ENCODE results near the gene NSD1. TPM values are rescaled to one million over a fixed set of nuclear protein-coding genes. Genes with fewer than 3 reads are reported as not detected.

The NSD1 gene
- total RNA-seq, 1 donor from 2014 or later = 45.4 TPM

GRCh38 chr5:177332031-177332895 is 198.7 kb downstream of the NSD1 start:
- Histone ChIP-seq H3K27ac (no peak overlapping the region), H3K4me1 (peaks cover 5% of the 10 kb centered on the region), H3K9me3 (no peaks in the 10 kb centered on the region), H3K27me3 (no peaks in the 10 kb centered on the region), H3K4me3 (no peak overlapping the region), H3K36me3 (peaks cover 6 to 72% of the 10 kb centered on the region in 2 donors)
- DNase-seq (ENCODE audit: extremely low spot score in 2 of 2) = no peak
- intact Hi-C loops (cut with DNase I) = no loop called here
- TF ChIP-seq, protein P1, sequence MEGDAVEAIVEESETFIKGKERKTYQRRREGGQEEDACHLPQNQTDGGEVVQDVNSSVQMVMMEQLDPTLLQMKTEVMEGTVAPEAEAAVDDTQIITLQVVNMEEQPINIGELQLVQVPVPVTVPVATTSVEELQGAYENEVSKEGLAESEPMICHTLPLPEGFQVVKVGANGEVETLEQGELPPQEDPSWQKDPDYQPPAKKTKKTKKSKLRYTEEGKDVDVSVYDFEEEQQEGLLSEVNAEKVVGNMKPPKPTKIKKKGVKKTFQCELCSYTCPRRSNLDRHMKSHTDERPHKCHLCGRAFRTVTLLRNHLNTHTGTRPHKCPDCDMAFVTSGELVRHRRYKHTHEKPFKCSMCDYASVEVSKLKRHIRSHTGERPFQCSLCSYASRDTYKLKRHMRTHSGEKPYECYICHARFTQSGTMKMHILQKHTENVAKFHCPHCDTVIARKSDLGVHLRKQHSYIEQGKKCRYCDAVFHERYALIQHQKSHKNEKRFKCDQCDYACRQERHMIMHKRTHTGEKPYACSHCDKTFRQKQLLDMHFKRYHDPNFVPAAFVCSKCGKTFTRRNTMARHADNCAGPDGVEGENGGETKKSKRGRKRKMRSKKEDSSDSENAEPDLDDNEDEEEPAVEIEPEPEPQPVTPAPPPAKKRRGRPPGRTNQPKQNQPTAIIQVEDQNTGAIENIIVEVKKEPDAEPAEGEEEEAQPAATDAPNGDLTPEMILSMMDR (IDR thresholded peaks at IDR 0.05) = no peak
- TF ChIP-seq POLR2AphosphoS5 (IDR thresholded peaks at IDR 0.05; ENCODE audit: insufficient read depth in 1 of 2, low read depth in 1 of 2) (no peak), POLR2A (IDR thresholded peaks at IDR 0.05) (no peak)

DNA sequence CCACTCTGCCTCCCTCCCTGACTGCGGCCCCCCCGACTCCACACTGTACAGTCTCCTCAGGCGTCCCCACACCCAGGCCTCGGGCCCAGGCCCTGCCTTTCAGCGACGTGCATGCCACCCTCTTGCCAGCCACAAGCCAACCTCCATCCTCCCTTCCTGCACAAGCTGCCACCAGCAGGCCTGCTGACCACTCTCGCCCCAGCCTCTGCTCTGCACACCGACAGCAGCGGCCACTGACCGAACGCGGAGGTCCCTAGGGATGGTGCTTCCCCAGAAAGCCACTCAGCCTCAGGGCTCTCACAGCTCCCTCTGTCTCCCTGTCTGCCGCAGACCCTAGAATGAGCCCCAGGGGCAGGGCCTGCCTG is 199.3 kb downstream of the NSD1 start:
- Histone ChIP-seq H3K4me1 (peaks cover 3% of the 10 kb centered on the region), H3K27me3 (no peaks in the 10 kb centered on the region), H3K9me3 (no peaks in the 10 kb centered on the region), H3K36me3 (peaks cover 6 to 78% of the 10 kb centered on the region in 2 donors), H3K27ac (no peak overlapping the region), H3K4me3 (no peak overlapping the region)
- intact Hi-C loops (cut with DNase I) = no loop called here
- no peak for DNase-seq (ENCODE audit: extremely low spot score in 2 of 2)
- no peak for TF ChIP-seq POLR2AphosphoS5 (IDR thresholded peaks at IDR 0.05; ENCODE audit: insufficient read depth in 1 of 2, low read depth in 1 of 2)
- no peak for TF ChIP-seq POLR2A (IDR thresholded peaks at IDR 0.05)
- TF ChIP-seq, protein P1 (IDR thresholded peaks at IDR 0.05) = no peak

GRCh38 chr5:177333420-177334154 is 200.0 kb downstream of the NSD1 start:
- Histone ChIP-seq H3K4me3 (no peak overlapping the region), H3K27me3 (no peaks in the 10 kb centered on the region), H3K4me1 (no peaks in the 10 kb centered on the region), H3K27ac (no peak overlapping the region), H3K36me3 (peaks cover 6 to 82% of the 10 kb centered on the region in 2 donors), H3K9me3 (no peaks in the 10 kb centered on the region)
- no peak for TF ChIP-seq POLR2A (IDR thresholded peaks at IDR 0.05)
- no peak for TF ChIP-seq POLR2AphosphoS5 (IDR thresholded peaks at IDR 0.05; ENCODE audit: insufficient read depth in 1 of 2, low read depth in 1 of 2)
- no peak for DNase-seq (ENCODE audit: extremely low spot score in 2 of 2)
- intact Hi-C loops (cut with DNase I) = no loop called here

GRCh38 chr5:177334155-177334551 is 200.6 kb downstream of the NSD1 start:
- no peak for DNase-seq (ENCODE audit: extremely low spot score in 2 of 2)
- Histone ChIP-seq H3K9me3 (no peaks in the 10 kb centered on the region), H3K27ac (no peak overlapping the region), H3K27me3 (no peaks in the 10 kb centered on the region), H3K4me3 (no peak overlapping the region), H3K36me3 (peaks cover 6 to 82% of the 10 kb centered on the region in 2 donors), H3K4me1 (peaks cover 4% of the 10 kb centered on the region)
- intact Hi-C loops (cut with DNase I) = no loop called here
- TF ChIP-seq, protein P1 (IDR thresholded peaks at IDR 0.05) = no peak
- TF ChIP-seq POLR2A (IDR thresholded peaks at IDR 0.05) (no peak), POLR2AphosphoS5 (IDR thresholded peaks at IDR 0.05; ENCODE audit: insufficient read depth in 1 of 2, low read depth in 1 of 2) (no peak)

DNA sequence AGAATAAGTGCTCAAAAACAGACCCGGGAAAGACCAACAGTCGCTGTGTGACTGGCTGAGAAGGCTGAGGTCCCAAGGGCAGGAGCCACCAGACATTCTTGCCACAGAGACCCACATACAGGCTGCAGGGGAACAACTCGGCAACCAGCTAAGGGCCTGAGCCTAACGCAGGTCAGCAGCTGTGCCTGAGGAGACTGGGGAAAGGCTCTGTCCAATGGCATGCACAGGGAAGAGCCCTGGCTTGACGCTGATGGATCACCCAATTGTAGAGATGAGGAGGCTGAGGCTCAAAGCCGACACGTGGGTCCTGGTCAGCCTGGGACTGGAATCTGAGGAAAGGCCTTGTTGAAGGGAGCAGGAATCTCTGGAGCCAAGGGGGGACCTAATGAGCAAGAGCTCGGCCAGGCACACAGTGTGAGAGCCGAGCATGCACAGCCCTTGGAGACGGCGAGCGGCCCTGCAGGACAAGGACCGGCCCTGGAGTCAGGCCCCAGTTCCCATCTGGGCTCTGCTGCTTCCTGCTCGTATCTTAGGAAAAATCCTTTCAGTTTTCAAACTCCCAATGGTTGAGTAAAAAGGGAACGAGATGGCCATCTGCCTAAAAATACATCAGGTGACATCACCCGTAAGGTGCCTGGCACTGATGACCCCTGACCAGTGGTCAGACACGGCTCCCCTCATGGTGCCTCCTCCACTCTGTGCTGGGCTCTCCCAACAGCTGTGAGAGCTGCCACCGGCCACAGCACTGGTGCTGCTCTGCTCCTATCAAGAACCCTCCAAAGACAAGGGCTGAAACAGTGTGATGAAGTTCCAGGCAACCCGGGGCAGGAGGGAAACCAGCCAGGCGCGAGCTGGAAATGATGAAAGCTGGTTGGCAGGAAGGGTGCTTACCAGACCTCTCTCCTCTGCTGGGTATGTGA is 201.5 kb downstream of the NSD1 start:
- Histone ChIP-seq H3K4me1 (peaks cover 8% of the 10 kb centered on the region), H3K36me3 (peaks cover 6 to 74% of the 10 kb centered on the region in 2 donors), H3K27me3 (no peaks in the 10 kb centered on the region), H3K27ac (no peak overlapping the region), H3K4me3 (no peak overlapping the region), H3K9me3 (no peaks in the 10 kb centered on the region)
- DNase-seq (ENCODE audit: extremely low spot score in 2 of 2) = no peak
- TF ChIP-seq, protein P1 (IDR thresholded peaks at IDR 0.05) = no peak
- no peak for TF ChIP-seq POLR2A (IDR thresholded peaks at IDR 0.05)
- no peak for TF ChIP-seq POLR2AphosphoS5 (IDR thresholded peaks at IDR 0.05; ENCODE audit: insufficient read depth in 1 of 2, low read depth in 1 of 2)
- intact Hi-C loops (cut with DNase I) = no loop called here

Data from vagina (tissue), 2 donors.